ENCODE measurements around the gene TRAF1. TPM values are rescaled to one million over a fixed set of nuclear protein-coding genes. Genes with fewer than 3 reads are reported as not detected.
"Not testable (repeated sequence)": the region's sequence is repeated elsewhere in the genome, so short reads cannot be mapped to it uniquely, and the experiment has no call there.

The TRAF1 gene, protein sequence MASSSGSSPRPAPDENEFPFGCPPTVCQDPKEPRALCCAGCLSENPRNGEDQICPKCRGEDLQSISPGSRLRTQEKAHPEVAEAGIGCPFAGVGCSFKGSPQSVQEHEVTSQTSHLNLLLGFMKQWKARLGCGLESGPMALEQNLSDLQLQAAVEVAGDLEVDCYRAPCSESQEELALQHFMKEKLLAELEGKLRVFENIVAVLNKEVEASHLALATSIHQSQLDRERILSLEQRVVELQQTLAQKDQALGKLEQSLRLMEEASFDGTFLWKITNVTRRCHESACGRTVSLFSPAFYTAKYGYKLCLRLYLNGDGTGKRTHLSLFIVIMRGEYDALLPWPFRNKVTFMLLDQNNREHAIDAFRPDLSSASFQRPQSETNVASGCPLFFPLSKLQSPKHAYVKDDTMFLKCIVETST
- total RNA-seq, result 100 to 1,000 TPM in 1 of 2 donors, 10 to 100 TPM in 1; 71.4 to 164 TPM

- H3K27ac Mint-ChIP-seq, result peak within 1 kb of the TSS; percentile 94
Measured at GRCh38 chr9:120926397-120926928, at the start of gene TRAF1. Gene TRAF1, minus strand, starts transcription at chr9:120926796. Its CDS starts 721 bp downstream, at chr9:120926075.

GRCh38 chr9:120974921-120975320, 48.3 kb upstream of the TRAF1 start:
- Mint-ChIP-seq H3K4me3 (no peak overlapping the region), H3K27ac (peak overlapping the region; percentile 64), H3K27me3 (no peaks in the 10 kb centered on the region), H3K36me3 (ENCODE audit: low read depth) (no peaks in the 10 kb centered on the region), H3K4me1 (peaks cover 14% of the 10 kb centered on the region), H3K9me3 (no peaks in the 10 kb centered on the region)
- peak; percentile 69 for ATAC-seq (replicated peaks)

More at GRCh38 chr9:120926397-120926928, at the start of gene TRAF1:
- H3K27me3 Mint-ChIP-seq, result no peaks in the 10 kb centered on the region
- peak; percentile 30 for ATAC-seq (replicated peaks)
- H3K4me1 Mint-ChIP-seq, result peaks cover 29% of the 10 kb centered on the region
- no peaks in the 10 kb centered on the region for H3K9me3 Mint-ChIP-seq
- peaks cover 74% of the 10 kb centered on the region for H3K36me3 Mint-ChIP-seq (ENCODE audit: low read depth)
- peak within 1 kb of the TSS; percentile 91 for H3K4me3 Mint-ChIP-seq

DNA sequence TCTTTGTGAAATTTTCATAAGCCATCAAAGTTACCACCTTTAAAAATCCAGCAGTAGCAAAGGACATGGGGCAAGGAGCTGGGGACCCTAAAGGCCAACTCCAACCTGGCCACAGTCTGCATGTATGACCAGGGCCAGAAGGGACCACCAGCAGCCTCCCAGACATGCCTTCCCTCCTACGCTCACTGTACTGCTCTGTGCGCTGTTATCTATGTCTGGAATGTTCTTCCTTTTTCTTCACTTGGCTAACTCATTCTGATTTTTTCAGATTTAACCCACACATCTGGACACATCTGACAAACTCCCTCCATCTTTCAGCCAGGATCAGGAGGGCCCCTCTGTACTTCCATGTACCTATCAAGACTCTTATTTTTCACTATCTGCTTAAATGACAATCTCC, 47.6 kb upstream of the TRAF1 start:
- no peaks in the 10 kb centered on the region for H3K36me3 Mint-ChIP-seq (ENCODE audit: low read depth)
- H3K4me1 Mint-ChIP-seq, result peaks cover 14% of the 10 kb centered on the region
- H3K9me3 Mint-ChIP-seq, result no peaks in the 10 kb centered on the region
- H3K27me3 Mint-ChIP-seq, result no peaks in the 10 kb centered on the region
- no peak for ATAC-seq (replicated peaks)
- peak overlapping the region; percentile 64 for H3K27ac Mint-ChIP-seq
- no peak overlapping the region for H3K4me3 Mint-ChIP-seq

GRCh38 chr9:120971938-120972337, 45.3 kb upstream of the TRAF1 start:
- no peaks in the 10 kb centered on the region for H3K27me3 Mint-ChIP-seq
- no peaks in the 10 kb centered on the region for H3K36me3 Mint-ChIP-seq (ENCODE audit: low read depth)
- no peak overlapping the region for H3K4me3 Mint-ChIP-seq
- peaks cover 14% of the 10 kb centered on the region for H3K4me1 Mint-ChIP-seq
- no peaks in the 10 kb centered on the region for H3K9me3 Mint-ChIP-seq
- ATAC-seq (replicated peaks), result peak; percentile 55
- no peak overlapping the region for H3K27ac Mint-ChIP-seq

DNA sequence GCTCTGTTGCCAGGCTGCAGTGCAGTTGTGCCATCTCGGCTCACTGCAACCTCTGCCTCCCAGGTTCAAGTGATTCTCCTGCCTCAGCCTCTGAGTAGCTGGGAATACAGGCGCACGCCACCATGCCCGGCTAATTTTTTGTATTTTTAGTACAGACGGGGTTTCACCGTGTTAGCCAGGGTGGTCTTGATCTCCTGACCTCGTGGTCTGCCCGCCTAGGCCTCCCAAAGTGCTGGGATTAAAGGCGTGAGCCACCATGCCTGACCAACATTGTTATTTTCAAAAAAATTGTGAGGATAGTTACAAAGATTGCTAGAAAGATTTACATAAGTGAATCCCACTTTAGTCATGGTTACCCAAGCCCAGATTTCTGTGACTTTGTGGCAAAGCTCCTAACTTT, 44.9 kb upstream of the TRAF1 start:
- peaks cover 14% of the 10 kb centered on the region for H3K4me1 Mint-ChIP-seq
- not testable (repeated sequence) for H3K9me3 Mint-ChIP-seq; H3K36me3 Mint-ChIP-seq (ENCODE audit: low read depth); H3K4me3 Mint-ChIP-seq; H3K27ac Mint-ChIP-seq; H3K27me3 Mint-ChIP-seq; ATAC-seq (replicated peaks)

- H3K4me3 Mint-ChIP-seq, result no peak overlapping the region
- no peak for ATAC-seq (replicated peaks)
- H3K4me1 Mint-ChIP-seq, result peaks cover 11% of the 10 kb centered on the region
- H3K36me3 Mint-ChIP-seq (ENCODE audit: low read depth), result no peaks in the 10 kb centered on the region
- no peak overlapping the region for H3K27ac Mint-ChIP-seq
- no peaks in the 10 kb centered on the region for H3K9me3 Mint-ChIP-seq
- no peaks in the 10 kb centered on the region for H3K27me3 Mint-ChIP-seq
Measured at GRCh38 chr9:120970244-120970643, 43.6 kb upstream of the TRAF1 start.

DNA sequence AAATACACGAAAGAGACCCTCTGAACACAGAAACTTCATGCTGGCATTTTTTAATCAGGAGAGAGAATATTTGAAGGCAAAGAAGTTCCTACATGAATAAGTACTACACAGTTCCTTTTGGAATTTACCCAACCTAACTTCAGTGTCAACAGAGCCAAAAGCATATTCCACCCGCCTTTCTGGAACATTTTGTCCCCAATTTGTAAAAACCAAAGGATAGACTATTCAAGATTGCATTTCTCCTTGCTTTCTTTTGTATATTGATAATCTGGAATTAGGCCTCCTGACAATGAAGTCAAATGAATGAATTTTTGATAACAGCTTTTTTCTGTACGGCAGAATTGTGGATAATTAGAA, 39.4 kb upstream of the TRAF1 start:
- ATAC-seq (replicated peaks), result no peak
- Mint-ChIP-seq H3K9me3 (no peaks in the 10 kb centered on the region), H3K36me3 (ENCODE audit: low read depth) (peaks cover 6% of the 10 kb centered on the region), H3K27me3 (no peaks in the 10 kb centered on the region), H3K4me1 (no peaks in the 10 kb centered on the region), H3K27ac (no peak overlapping the region), H3K4me3 (no peak overlapping the region)

- no peak for ATAC-seq (replicated peaks)
- Mint-ChIP-seq H3K9me3 (no peaks in the 10 kb centered on the region), H3K27ac (no peak overlapping the region), H3K27me3 (no peaks in the 10 kb centered on the region), H3K4me3 (no peak overlapping the region), H3K36me3 (ENCODE audit: low read depth) (peaks cover 6% of the 10 kb centered on the region), H3K4me1 (no peaks in the 10 kb centered on the region)
Measured at GRCh38 chr9:120965344-120966012, 38.9 kb upstream of the TRAF1 start.

- H3K4me1 Mint-ChIP-seq, result no peaks in the 10 kb centered on the region
- no peaks in the 10 kb centered on the region for H3K27me3 Mint-ChIP-seq
- no peak for ATAC-seq (replicated peaks)
- peaks cover 6% of the 10 kb centered on the region for H3K36me3 Mint-ChIP-seq (ENCODE audit: low read depth)
- H3K27ac Mint-ChIP-seq, result no peak overlapping the region
- H3K9me3 Mint-ChIP-seq, result no peaks in the 10 kb centered on the region
- H3K4me3 Mint-ChIP-seq, result no peak overlapping the region
Measured at GRCh38 chr9:120961936-120962335, 35.3 kb upstream of the TRAF1 start.

DNA sequence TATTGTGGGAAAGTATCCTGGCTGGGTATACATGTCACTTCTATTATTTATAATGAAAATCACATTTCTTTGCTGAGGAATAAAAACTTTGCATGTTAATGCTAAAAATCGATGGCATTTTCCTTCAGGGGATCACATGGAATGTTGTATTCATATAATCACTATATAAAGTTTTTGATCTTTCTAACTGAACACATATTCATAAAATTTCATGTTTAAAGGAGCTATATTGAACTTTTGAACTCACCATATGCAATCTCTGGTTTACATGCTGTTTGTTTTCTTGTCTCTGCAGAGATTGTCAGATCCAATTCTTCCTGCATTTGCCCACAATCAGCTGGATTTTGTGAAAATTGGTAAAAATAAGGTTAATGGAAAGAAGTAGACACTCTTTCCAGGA, 33.4 kb upstream of the TRAF1 start:
- no peak for ATAC-seq (replicated peaks)
- peaks cover 6% of the 10 kb centered on the region for H3K36me3 Mint-ChIP-seq (ENCODE audit: low read depth)
- no peak overlapping the region for H3K4me3 Mint-ChIP-seq
- no peaks in the 10 kb centered on the region for H3K9me3 Mint-ChIP-seq
- H3K4me1 Mint-ChIP-seq, result no peaks in the 10 kb centered on the region
- no peak overlapping the region for H3K27ac Mint-ChIP-seq
- H3K27me3 Mint-ChIP-seq, result no peaks in the 10 kb centered on the region

DNA sequence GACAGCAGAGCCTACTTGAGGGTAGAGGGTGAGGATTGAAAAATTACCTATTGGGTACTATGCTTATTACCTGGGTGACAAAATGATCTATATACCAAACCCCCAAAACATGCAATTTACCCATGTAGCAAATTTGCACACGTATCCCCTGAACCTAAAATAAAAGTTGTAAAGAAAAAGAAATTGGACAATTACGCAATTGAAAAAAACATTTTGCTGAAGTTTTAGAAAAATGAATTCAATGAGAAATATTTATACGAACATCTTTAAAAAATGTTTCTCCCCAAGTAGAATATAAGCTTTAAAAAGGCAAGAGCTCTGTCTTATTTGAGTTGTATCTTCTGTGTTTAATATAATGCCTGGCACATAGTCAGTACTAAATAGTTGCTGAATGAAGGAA, 30.3 kb upstream of the TRAF1 start:
- no peaks in the 10 kb centered on the region for H3K27me3 Mint-ChIP-seq
- no peaks in the 10 kb centered on the region for H3K36me3 Mint-ChIP-seq (ENCODE audit: low read depth)
- no peak for ATAC-seq (replicated peaks)
- no peak overlapping the region for H3K4me3 Mint-ChIP-seq
- H3K4me1 Mint-ChIP-seq, result no peaks in the 10 kb centered on the region
- H3K9me3 Mint-ChIP-seq, result no peaks in the 10 kb centered on the region
- H3K27ac Mint-ChIP-seq, result no peak overlapping the region

DNA sequence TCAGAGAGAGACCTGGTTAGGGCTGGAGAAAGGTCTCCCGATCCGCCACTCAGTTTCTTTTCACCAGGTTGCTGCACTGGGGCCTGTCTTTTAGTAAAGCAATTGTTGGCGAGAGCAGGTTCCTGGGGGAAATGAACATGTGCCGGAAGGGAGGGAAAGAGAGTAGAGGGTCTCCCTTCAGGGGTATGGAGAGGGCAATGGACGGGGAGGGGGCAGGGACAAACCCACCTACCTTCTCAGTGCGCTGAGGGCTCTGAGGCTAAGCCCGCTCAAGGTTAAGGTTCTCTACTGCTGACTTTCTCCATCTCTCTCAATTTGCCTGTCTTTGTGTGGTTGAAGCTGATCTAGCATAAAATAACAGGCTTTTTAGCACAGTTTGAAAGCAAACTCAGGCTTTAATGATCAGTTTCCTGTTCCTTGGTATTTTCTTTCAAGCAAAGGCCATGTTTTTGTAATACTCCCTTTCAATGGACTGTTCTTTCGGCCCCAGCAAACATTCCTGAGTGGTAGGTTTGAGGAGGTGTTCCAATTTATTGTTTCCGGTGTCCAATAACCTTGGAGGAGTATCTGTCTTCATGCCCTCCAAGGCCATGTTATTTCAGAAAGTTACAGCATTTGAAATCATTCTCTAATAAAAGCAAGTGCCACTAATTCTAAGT, 25.5 kb upstream of the TRAF1 start:
- no peak for ATAC-seq (replicated peaks)

DNA sequence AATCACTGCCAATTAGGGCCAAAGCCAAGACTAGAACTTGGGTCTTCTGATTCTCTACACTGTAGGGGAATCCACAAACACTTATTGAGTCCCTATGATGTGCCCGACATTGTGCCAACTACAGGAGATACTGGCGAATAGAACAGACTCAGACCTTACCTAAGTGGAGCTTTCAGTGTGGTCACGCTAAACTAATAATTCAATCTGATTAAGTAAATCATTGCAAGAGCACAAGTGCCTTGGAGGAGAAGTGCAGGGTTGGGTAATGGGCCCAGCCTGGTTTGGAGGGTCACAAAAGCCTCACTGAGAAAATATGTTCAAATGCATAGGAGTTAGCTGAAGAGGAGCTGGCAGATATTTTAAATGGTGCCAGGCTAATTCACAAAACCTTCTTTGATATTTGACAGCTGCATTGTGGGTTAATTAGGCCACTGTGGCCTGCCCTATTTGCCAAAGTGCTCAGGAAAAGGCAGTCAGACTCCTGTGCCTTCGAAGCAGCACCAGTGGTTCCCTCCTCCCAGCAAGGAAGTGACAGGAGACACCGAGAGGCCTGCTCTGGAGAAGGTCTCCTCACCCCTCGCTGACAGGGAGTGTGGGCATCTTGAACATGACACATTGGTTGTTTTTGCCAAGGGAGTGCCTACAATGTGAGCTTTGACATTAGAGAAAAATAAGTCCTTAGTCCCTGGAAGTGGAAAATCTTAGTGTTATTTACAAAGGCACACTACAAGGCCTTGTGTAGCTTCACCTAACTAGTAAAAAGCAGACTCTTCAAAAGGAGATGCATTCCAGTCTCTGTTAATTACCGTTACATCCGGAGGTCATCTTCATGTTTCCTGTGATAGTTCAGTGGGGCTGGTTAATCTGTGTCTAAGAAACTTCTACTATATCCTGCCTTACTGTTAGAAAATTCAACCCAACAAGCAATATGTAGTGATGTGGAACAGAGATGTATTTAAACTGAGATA, 24.1 kb upstream of the TRAF1 start:
- Mint-ChIP-seq H3K9me3 (no peaks in the 10 kb centered on the region), H3K27me3 (no peaks in the 10 kb centered on the region), H3K4me1 (no peaks in the 10 kb centered on the region), H3K27ac (no peak overlapping the region), H3K4me3 (no peak overlapping the region), H3K36me3 (ENCODE audit: low read depth) (no peaks in the 10 kb centered on the region)
- no peak for ATAC-seq (replicated peaks)

More for the DNA sequence above, 25.5 kb upstream of the TRAF1 start:
- Mint-ChIP-seq H3K27ac (no peak overlapping the region), H3K4me3 (no peak overlapping the region), H3K9me3 (no peaks in the 10 kb centered on the region), H3K4me1 (no peaks in the 10 kb centered on the region), H3K36me3 (ENCODE audit: low read depth) (no peaks in the 10 kb centered on the region), H3K27me3 (no peaks in the 10 kb centered on the region)

DNA sequence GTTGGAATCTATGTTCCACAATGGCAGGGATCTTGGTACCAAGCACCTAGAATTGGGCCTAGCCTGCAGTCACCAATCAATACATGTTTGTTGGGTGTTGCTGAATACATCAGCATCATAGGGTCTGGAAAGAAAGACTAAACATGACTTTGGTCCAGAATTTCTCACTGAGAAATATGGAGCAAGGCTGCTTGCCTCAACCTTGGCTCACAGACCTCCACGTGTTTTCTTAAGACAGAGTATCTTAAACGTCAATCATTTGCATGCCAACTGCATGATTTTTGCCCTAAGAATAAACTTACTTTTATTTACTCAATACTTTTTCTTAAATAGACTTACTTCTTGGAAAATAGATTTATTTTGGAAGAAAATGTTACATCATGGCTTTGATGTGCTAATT, 22.7 kb upstream of the TRAF1 start:
- ATAC-seq (replicated peaks), result no peak
- H3K9me3 Mint-ChIP-seq, result no peaks in the 10 kb centered on the region
- no peaks in the 10 kb centered on the region for H3K27me3 Mint-ChIP-seq
- H3K36me3 Mint-ChIP-seq (ENCODE audit: low read depth), result no peaks in the 10 kb centered on the region
- no peaks in the 10 kb centered on the region for H3K4me1 Mint-ChIP-seq
- no peak overlapping the region for H3K27ac Mint-ChIP-seq
- no peak overlapping the region for H3K4me3 Mint-ChIP-seq
